GM15510 (cell line): Measurements from ENCODE around the gene TAS2R50.

Experiments used
- POLR2A ChIP-seq: IDR thresholded peaks from 3 replicates; pipeline ENCODE4 v1.6.1; 2011; ENCODE audit warnings: borderline replicate concordance; ENCODE audit not compliant: insufficient read length; ENCODE audit errors: extremely low read depth

The TAS2R50 gene

DNA sequence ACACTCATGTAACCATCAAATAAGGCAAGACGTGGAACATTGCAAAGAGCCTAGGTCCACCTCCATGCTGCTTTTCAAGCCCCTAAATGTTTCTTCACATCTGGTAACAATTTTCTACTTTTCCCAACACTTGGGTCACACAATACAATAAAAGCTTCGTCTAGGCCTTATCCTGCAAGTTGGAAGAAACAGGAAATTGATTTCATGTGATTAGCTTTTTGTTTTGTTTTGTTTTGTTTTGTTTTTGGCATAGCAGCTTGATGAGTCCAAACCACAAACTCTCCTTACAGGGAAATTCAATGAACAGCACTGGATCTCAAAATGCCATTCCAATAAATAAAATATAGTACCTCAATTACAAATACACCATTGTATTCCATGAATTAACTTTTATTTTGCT lies 19.3 kb downstream of the TAS2R50 start:
- no peak for TF ChIP-seq POLR2A

GRCh38 chr12:10966314-10966713 lies 20.4 kb downstream of the TAS2R50 start:
- no peak for TF ChIP-seq POLR2A

DNA sequence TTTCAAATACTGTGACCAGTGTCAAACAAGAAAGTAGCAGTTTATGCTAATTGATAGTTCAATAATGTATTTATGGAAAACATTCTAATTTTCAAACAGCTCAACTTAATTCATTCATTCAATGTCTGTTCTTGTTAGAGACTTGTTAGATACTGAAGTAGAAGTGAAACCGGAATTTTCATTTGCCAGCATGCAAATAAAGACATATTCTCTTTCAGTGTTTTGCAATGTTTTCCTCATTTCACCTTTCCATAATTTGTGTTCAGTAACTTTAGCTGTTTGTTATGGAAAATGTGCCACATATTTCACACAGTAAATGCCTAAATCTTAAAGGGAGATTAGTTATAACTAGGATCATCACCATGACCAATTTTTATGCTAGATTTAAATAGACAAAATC lies 21.2 kb downstream of the TAS2R50 start:
- TF ChIP-seq POLR2A: no peak

DNA sequence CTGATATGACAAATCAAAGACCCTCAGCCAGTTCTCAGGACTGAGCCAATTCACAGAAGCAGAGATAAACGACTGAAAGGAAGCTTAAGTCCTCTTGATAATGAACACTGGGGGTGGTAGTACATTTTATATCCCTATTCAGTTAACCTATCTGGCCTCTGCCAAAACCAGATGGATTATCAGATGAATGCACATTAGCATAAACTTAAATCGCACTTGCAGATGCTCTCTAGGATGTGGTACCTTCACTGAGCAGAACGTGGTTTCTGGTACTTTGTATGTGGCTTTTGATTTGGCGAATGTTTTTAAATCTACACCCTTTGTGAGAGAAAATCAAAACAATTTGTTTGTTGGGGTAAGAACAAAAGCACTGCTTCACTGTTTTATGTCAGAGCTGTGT lies 26.5 kb downstream of the TAS2R50 start:
- TF ChIP-seq POLR2A: no peak

GRCh38 chr12:10959804-10960203 lies 26.9 kb downstream of the TAS2R50 start:
- TF ChIP-seq POLR2A: no peak

DNA sequence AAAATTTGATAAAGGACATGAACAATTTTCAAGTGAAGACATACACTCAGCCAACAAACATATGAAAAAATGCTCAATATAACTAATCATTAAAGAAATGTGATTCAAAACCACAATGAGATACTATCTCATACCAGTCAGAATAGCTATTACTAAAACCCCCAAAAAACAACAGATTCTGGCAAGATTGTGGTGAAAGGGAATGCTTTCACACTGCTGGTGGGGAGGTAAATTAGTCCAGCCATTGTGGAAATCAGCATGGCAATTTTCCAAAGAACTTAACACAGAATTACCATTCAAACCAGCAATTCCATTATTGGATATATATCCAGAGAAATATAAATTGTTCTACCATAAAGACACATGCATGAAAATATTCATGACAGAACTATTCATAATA lies 29.0 kb downstream of the TAS2R50 start:
- no peak for TF ChIP-seq POLR2A

- no peak for TF ChIP-seq POLR2A
These were observed 30.6 kb downstream of the TAS2R50 start for GRCh38 chr12:10956085-10956484.

DNA sequence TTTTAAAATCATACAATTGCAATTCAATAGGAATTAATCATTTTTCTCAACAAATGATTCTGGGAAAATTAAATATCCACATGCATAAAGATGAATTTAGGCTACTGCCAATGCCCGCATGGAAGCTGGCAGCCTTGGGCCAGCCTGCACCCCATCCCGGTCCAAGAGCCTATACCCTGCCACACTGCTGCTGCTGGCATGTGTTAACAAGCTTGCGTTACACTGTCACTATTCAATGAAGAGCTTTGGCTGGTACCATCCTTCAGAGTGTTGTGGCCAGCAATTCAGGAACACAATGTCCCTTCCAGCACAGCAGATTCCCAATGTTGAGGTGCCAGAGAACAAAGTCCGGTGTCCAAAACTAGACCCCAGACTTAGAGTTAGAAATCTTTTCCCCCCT lies 34.1 kb downstream of the TAS2R50 start:
- no peak for TF ChIP-seq POLR2A

GRCh38 chr12:10943167-10943566 lies 43.5 kb downstream of the TAS2R50 start:
- no peak for TF ChIP-seq POLR2A

- no peak for TF ChIP-seq POLR2A
These were observed 44.6 kb downstream of the TAS2R50 start for GRCh38 chr12:10941916-10942607.

DNA sequence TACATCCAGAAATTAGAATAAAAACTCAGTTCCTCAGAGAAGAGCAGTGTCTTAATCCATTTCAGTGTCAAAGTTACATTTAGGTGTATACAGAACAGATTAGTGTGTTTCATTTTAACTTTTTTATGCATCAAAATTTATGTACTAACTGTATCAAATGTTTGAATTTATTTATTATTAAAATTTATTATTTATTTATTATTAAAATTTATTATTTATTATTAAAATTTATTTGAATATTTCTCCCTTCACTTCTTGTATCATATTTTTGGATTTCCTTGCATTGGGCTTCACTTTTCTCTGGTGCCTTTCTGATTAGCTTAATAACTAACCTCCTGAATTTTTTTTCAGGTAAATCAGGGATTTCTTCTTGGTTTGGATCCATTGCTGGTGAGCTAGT lies 45.3 kb downstream of the TAS2R50 start:
- TF ChIP-seq POLR2A: no peak

GRCh38 chr12:10940389-10940788 lies 46.3 kb downstream of the TAS2R50 start:
- no peak for TF ChIP-seq POLR2A

- no peak for TF ChIP-seq POLR2A
These were observed 47.5 kb downstream of the TAS2R50 start, which contains the start of gene TAS2R14 for GRCh38 chr12:10939163-10939562. Gene TAS2R14 (minus strand): TSS chr12:10939263. CDS start chr12:10939207, 56 bp downstream.

DNA sequence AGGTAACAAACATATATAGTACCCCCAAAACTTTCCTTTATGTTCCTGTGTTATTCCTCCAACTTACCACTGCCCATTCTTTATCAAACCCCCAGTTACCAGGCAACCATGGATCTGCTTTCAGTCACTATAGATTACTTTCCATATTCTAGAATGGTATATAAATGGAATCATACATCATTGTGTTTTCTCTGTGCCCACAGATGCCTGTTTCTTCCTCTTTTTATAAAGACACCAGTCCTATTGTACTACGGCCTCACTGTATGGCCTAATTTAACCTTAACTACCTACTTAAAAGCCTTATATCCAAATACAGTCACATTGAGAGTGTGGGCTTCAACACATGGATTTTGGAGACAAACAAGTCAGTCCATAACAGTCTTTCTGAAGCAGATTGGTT lies 50.2 kb downstream of the TAS2R50 start:
- no peak for TF ChIP-seq POLR2A
